LHCN-M2 (cell line): ENCODE data around the gene HM13. TPM values are rescaled to one million over a fixed set of nuclear protein-coding genes. Genes with fewer than 3 reads are reported as not detected.
"Not testable (repeated sequence)": the region's sequence is repeated elsewhere in the genome, so short reads cannot be mapped to it uniquely, and the experiment has no call there.

Source experiments
- DNase-seq: peaks from one replicate; pipeline ENCODE4 v3.0.0-alpha.2; 2012; ENCODE audit warnings: low read depth
- total RNA-seq: library from RNA; depleted of rRNA; stranded (reverse); fragments of >200 nt; gene quantifications from 2 replicates; pipeline ENCODE4 v1.2.3, GENCODE V29; 2014

The HM13 gene
- total RNA-seq, 1 experiment from 2014 or later, result 105 TPM

GRCh38 chr20:31567380-31567720, 53.1 kb downstream of the HM13 start:
- DNase-seq, result no peak

DNA sequence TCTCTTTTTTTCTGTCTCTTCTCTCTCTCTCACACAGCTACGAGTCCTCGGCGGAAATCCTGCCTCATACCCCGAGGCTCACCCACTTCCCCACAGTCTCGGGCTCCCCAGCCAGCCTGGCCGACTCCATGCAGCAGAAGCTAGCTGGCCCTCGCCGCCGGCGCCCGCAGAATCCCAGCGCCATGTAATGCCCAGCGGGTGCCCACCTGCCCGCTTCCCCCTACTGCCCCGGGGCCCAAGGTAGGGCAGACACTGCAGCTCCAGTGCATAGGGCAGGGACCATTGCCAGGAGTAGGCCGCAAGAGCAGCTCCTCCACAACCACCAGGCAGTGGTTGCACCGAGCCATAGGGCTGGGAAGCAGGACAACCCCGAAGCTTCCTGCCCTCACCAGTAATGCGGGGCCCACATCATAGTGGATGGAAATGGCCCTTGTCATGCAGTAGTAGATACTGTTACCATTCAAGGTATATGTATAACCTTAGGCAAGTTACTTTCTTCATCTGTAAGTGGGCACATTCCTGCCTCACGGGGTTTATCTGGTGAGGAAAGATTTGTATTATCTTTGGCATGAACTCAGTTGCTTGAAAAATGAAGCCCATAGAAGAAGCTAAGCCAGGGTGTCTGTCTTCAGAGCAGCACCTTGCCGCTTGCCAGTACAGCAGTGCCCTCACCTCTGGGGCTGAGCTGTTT, 53.9 kb downstream of the HM13 start:
- DNase-seq, result no peak

GRCh38 chr20:31568773-31569162, 54.5 kb downstream of the HM13 start:
- no peak for DNase-seq

- DNase-seq, result peak; percentile 81
Measured at GRCh38 chr20:31569163-31570020, 55.1 kb downstream of the HM13 start.

DNA sequence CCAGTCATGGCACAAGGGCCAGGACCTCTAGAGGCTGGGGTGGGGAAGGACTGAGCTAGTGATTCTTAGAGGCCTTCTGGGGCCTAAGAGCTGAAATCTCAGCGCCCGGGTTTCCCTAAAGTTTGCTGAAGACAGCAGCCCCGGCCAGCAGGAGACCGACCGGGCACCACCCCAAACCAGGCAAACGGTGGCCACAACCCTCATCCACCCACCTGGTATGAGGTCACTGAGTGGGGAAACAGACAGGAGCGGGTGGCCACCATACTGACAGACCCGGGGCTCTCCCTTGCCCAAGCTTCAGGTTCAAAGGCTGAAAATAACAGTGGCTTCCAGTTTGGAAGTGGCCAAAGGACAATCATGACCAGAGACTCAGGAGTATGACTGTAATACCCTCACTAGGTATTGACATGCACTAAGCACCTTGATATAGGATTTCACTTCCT, 55.8 kb downstream of the HM13 start:
- DNase-seq, result no peak

DNA sequence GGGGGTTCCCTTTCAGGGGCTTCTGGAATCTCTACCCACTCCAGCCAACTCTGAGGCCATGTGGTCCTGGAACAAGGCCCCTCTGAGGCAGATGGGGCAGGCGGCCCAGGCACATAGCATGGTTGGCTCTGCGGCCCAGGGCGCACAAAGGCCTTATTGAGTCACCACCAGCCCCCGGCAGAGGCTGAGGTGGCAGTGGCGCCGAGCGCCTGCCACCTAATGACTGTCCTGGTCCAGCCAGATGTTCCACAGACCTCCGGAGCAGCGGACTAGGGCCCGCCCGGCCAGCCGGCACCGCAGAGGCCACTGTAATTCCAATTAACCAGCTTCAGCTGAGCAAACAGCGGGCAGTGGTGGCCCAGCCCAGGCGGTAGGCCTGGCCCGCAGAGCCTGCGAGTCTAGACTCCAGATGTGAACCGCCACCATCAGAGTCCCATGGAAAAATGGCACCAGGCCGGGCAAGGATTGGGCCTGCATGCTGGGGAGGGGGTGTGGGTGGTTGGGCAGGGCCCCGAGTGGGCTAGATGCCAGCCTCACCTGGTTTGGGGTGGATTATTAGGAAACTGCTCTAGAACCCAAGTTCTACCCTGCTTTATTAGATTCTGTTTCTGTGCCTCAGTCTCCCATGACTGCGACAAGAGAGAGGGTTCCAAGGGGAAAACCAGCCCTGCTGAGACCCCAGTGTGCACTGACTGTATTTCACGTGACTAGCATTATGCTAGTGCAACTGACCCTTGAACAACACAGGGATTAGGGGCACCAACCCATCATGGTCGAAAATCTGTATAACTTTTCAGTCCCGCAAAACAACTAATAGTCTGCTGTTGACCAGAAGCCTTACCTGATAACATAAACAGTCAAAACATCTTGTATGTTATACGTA, 56.7 kb downstream of the HM13 start:
- DNase-seq, result peak; percentile 72

GRCh38 chr20:31572042-31572700, 57.9 kb downstream of the HM13 start:
- no peak for DNase-seq

GRCh38 chr20:31572701-31573554, 58.7 kb downstream of the HM13 start:
- DNase-seq, result peak; percentile 99

DNA sequence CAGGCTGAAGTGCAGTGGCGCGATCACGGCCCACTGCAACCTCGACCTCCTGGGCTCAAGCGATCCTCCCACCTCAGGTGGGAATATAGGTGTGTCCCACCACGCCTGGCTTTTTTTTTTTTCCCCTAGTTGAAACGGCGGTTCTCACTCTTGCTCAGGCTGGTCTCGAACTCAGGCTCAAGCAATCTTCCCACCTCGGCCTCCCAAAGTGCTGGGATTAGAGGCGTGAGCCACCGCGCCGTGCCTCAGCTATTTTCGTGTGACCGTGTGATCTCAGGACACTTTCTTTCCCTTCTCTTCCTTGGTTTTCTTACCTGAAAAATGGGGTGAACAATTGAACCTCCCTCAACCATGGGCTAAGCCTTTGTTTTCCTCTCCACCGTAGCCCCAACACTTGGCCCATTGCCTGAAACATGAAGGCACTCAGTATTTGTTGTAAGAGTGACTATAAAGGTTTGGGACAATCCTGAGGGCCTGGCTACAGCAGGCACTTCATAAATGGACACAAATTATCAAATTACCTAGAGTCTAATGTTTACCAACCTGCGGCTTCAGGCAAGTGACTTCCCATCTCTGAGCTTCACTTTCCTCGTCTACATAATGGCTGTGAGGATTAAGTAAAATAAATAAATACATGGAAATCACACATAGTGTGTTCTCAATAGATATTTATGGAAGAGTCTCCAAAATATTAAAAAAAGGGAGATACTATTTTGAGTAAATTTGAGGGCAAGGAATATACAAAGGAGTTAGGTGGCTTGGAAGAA, 59.5 kb downstream of the HM13 start:
- DNase-seq, result no peak

DNA sequence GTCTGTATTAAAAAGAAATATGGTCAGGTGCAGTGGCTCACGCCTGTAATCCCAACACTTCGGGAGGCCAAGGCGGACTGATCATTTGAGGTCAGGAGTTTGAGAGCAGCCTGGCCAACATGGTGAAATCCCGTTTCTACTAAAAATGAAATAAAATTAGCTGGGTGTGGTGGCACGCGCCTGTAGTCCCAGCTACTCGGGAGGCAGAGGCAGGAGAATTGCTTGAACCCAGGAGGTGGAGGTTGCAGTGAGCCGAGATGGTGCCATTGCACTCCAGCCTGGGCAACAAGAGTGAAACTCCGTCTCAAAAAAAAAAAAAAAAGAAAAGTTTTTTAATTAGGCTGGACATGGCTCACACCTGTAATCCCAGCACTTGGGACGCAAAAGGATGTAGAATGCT, 60.7 kb downstream of the HM13 start:
- not testable (repeated sequence) for DNase-seq

- no peak for DNase-seq
Measured at GRCh38 chr20:31576751-31577150, 62.5 kb downstream of the HM13 start.

DNA sequence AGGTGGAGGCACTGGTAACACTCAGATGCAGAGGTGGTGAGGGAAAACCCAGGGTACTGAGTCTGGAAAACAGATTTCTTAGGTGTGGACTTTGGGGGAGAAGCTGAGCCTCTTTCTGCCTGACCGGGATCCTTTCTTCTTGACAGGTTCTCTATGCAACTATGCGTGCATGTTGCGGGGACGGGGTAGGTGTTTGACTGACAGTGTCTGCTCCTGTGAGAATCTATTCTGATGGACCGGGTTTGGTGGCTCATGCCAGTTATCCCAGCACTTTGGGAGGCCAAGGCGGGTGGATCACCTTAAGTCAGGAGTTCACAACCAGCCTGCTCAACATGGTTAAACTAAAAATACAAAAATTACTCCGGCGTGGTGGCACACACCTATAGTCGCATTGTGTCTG, 63.0 kb downstream of the HM13 start:
- no peak for DNase-seq

DNA sequence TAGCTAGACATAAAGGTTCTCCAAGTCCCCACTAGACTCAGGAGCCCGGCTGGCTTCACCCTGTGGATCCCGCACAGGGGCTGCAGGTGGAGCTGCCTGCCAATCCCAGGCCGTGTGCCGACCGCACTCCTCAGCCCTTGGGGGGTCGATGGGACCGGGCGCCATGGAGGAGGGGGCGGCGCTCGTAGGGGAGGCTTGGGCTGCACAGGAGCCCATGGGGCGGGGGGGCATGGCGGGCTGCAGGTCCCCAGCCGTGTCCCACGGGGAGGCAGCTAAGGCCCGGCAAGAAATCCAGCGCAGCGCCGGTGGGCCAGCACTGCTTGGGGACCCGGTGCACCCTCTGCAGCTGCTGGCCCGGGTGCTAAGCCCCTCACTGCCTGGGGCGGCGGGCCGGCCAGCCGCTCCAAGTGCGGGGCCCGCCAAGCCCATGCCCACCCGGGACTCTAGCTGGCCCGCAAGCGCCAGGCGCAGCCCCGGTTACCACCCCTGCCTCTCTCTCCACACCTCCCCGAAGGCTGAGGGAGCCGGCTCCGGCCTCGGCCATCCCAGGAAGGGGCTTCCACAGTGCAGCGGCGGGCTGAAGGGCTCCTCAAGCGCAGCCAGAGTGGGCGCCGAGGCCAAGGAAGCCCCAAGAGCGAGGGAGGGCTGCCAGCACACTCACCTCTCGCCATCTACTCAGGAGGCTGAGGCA, 64.4 kb downstream of the HM13 start:
- DNase-seq, result no peak

- DNase-seq, result no peak
Measured at GRCh38 chr20:31579245-31579644, 65.0 kb downstream of the HM13 start.

- not testable (repeated sequence) for DNase-seq
Measured at GRCh38 chr20:31579941-31580651, 65.9 kb downstream of the HM13 start.

- no peak for DNase-seq
Measured at GRCh38 chr20:31580706-31581105, 66.5 kb downstream of the HM13 start.

GRCh38 chr20:31581391-31581790, 67.1 kb downstream of the HM13 start:
- DNase-seq, result no peak
